Colonic mucosa (tissue), 4 donors: Measurements from ENCODE around the gene HDAC9. TPM values are rescaled to one million over a fixed set of nuclear protein-coding genes. Genes with fewer than 3 reads are reported as not detected.
"Not testable (repeated sequence)": the region's sequence is repeated elsewhere in the genome, so short reads cannot be mapped to it uniquely, and the experiment has no call there.

Source experiments
- DNase-seq: peaks from one replicate; pipeline ENCODE4 v3.0.0-alpha.2; 2020
- H3K27ac ChIP-seq: fragments of 200-600 bp; one replicate; pipeline ENCODE4 v1.8.0; 2021
- H3K27me3 ChIP-seq: fragments of 200-600 bp; one replicate; pipeline ENCODE4 v1.8.0; 2021
- H3K36me3 ChIP-seq: fragments of 200-600 bp; one replicate; pipeline ENCODE4 v1.8.0; 2021
- H3K4me1 ChIP-seq: fragments of 200-600 bp; one replicate; pipeline ENCODE4 v1.8.0; 2021; ENCODE audit warnings: mild to moderate bottlenecking
- H3K4me3 ChIP-seq: fragments of 200-600 bp; one replicate; pipeline ENCODE4 v1.8.0; 2021
- H3K9ac ChIP-seq, 2 donors: one replicate each; pipeline ENCODE4 v1.7.0; 2013; ENCODE audit warnings: control low read depth in 2 of 2, low read depth in 2 of 2, low read length in 2 of 2
- H3K9me3 ChIP-seq: fragments of 200-600 bp; one replicate; pipeline ENCODE4 v1.8.0; 2021
- CTCF ChIP-seq: fragments of 200-600 bp; IDR thresholded peaks from one replicate; pipeline ENCODE4 v1.8.0; 2022; ENCODE audit warnings: antibody characterized with exemption, mild to moderate bottlenecking
- intact Hi-C: fragments of 100-400 bp; cut with DNase I; formaldehyde crosslinking; loops from one replicate; pipeline ENCODE4 v1.14.1; 2022
- total RNA-seq, 2 donors: library from RNA; stranded (reverse); fragmentation: NEBNext Ultra II Directional in 1 of 2; extraction: Animal tissue kit (Norgen Biotek cat#: 25700) in 1 of 2; gene quantifications; one replicate each; pipeline ENCODE4 v1.2.1, GENCODE V29; 2021
- donor health status: healthy.
- donor health status: DM: no; HTN: no; CAD: no.
- donor health status: DM: no; HTN: no; CAD: no.

Gene HDAC9
- total RNA-seq, 2 donors from 2014 or later = 2.6 to 8.7 TPM

- Histone ChIP-seq H3K4me1 (no peaks in the 10 kb centered on the region), H3K27me3 (no peaks in the 10 kb centered on the region), H3K27ac (no peak overlapping the region), H3K4me3 (no peak overlapping the region), H3K9ac (no peak overlapping the region), H3K36me3 (no peaks in the 10 kb centered on the region), H3K9me3 (no peaks in the 10 kb centered on the region)
- DNase-seq = no peak
- TF ChIP-seq CTCF = no peak
- intact Hi-C loops = no loop called here
These were observed 470.1 kb downstream of the HDAC9 start for GRCh38 chr7:18965657-18966056.

- H3K4me3 ChIP-seq, H3K36me3 ChIP-seq, H3K27ac ChIP-seq, H3K4me1 ChIP-seq, H3K9me3 ChIP-seq, H3K9ac ChIP-seq, DNase-seq, H3K27me3 ChIP-seq, intact Hi-C loops: not testable (repeated sequence)
These were observed 472.2 kb downstream of the HDAC9 start for GRCh38 chr7:18967755-18968154.

- TF ChIP-seq CTCF = no peak
- no peak for DNase-seq
- Histone ChIP-seq H3K4me3 (no peak overlapping the region), H3K27ac (no peak overlapping the region), H3K9me3 (no peaks in the 10 kb centered on the region), H3K36me3 (no peaks in the 10 kb centered on the region), H3K27me3 (no peaks in the 10 kb centered on the region), H3K4me1 (no peaks in the 10 kb centered on the region), H3K9ac (no peak overlapping the region)
- intact Hi-C loops = no loop called here
These were observed 476.3 kb downstream of the HDAC9 start for GRCh38 chr7:18971839-18972238.

GRCh38 chr7:18974803-18975202 is 479.3 kb downstream of the HDAC9 start:
- TF ChIP-seq CTCF = no peak
- no peak for DNase-seq
- H3K9ac ChIP-seq = no peak overlapping the region
- H3K27me3 ChIP-seq = no peaks in the 10 kb centered on the region
- intact Hi-C loops = no loop called here
- no peaks in the 10 kb centered on the region for H3K4me1 ChIP-seq
- no peak overlapping the region for H3K4me3 ChIP-seq
- no peaks in the 10 kb centered on the region for H3K36me3 ChIP-seq
- no peak overlapping the region for H3K27ac ChIP-seq
- H3K9me3 ChIP-seq = peaks cover 4% of the 10 kb centered on the region

- H3K9me3 ChIP-seq = peaks cover 4% of the 10 kb centered on the region
- H3K27me3 ChIP-seq = no peaks in the 10 kb centered on the region
- intact Hi-C loops = no loop called here
- no peak overlapping the region for H3K27ac ChIP-seq
- H3K36me3 ChIP-seq = no peaks in the 10 kb centered on the region
- no peak for TF ChIP-seq CTCF
- no peak for DNase-seq
- no peak overlapping the region for H3K9ac ChIP-seq
- no peak overlapping the region for H3K4me3 ChIP-seq
- H3K4me1 ChIP-seq = no peaks in the 10 kb centered on the region
These were observed 479.7 kb downstream of the HDAC9 start for GRCh38 chr7:18975276-18975675.

GRCh38 chr7:18975689-18976280 is 480.2 kb downstream of the HDAC9 start:
- H3K27ac ChIP-seq = no peak overlapping the region
- H3K36me3 ChIP-seq = no peaks in the 10 kb centered on the region
- no peaks in the 10 kb centered on the region for H3K4me1 ChIP-seq
- no peak for TF ChIP-seq CTCF
- no peak for DNase-seq
- no peak overlapping the region for H3K4me3 ChIP-seq
- H3K27me3 ChIP-seq = no peaks in the 10 kb centered on the region
- no peak overlapping the region for H3K9ac ChIP-seq
- peaks cover 4% of the 10 kb centered on the region for H3K9me3 ChIP-seq
- intact Hi-C loops = no loop called here
